H1 (cell line): ENCODE data around the gene SLC23A2. TPM values are rescaled to one million over a fixed set of nuclear protein-coding genes. Genes with fewer than 3 reads are reported as not detected.

ENCODE experiments used
- CTCF ChIA-PET: fragments of 300-600 bp; sonication (Branson Sonifier 250); formaldehyde crosslinking; loops from one replicate; lab custom pipeline; 2021; ENCODE audit not compliant: partially characterized antibody; lab: Charles Lee
- POLR2A ChIA-PET: fragments of 300-600 bp; sonication (Branson Sonifier 250); formaldehyde crosslinking; loops from one replicate; lab custom pipeline; 2021; ENCODE audit warnings: inconsistent platforms; ENCODE audit not compliant: partially characterized antibody; lab: Charles Lee
- DNase-seq, 2 experiments: peaks; one replicate each; pipeline versions ENCODE4 v3.0.0 to v3.0.0-alpha.2; 2010 to 2022; ENCODE audit warnings: low spot score in 2 of 2, low read depth in 1 of 2, mixed read lengths in 1 of 2
- FAIRE-seq: peaks from 2 replicates; lab custom pipeline; 2011; peaks lifted over from hg19 to GRCh38; lab: Jason Lieb, UNC
- H2AFZ ChIP-seq: 2 replicates; pipeline ENCODE4 v1.8.1; 2012; ENCODE audit warnings: low read length, inconsistent platforms
- H2AK5ac ChIP-seq: 2 replicates; pipeline ENCODE4 v1.6.1; 2013; ENCODE audit warnings: low read depth, low read length
- H2BK120ac ChIP-seq: replicated peaks from 2 replicates; pipeline ENCODE3; 2013; ENCODE audit warnings: low read depth, low read length, inconsistent platforms
- H2BK12ac ChIP-seq: 2 replicates; pipeline ENCODE4 v1.6.1; 2013; ENCODE audit warnings: low read depth, low read length
- H2BK15ac ChIP-seq: 2 replicates; pipeline ENCODE4 v1.6.1; 2013; ENCODE audit warnings: low read length
- H2BK20ac ChIP-seq: 2 replicates; pipeline ENCODE4 v1.6.1; 2013; ENCODE audit warnings: low read length
- H2BK5ac ChIP-seq: 2 replicates; pipeline ENCODE4 v1.6.1; 2013; ENCODE audit warnings: low read depth, low read length
- H3K14ac ChIP-seq: 2 replicates; pipeline ENCODE4 v1.6.1; 2013; ENCODE audit warnings: inconsistent platforms; ENCODE audit not compliant: insufficient read length
- H3K18ac ChIP-seq: 2 replicates; pipeline ENCODE4 v1.6.1; 2013; ENCODE audit warnings: low read length; ENCODE audit errors: extremely low read depth
- H3K23ac ChIP-seq: 2 replicates; pipeline ENCODE4 v1.6.1; 2013; ENCODE audit warnings: inconsistent platforms; ENCODE audit not compliant: insufficient read length
- H3K23me2 ChIP-seq: 2 replicates; pipeline ENCODE4 v1.6.1; 2013; ENCODE audit warnings: low read depth, low read length
- H3K27ac ChIP-seq: 2 replicates; pipeline ENCODE4 v1.6.1; 2011; ENCODE audit warnings: low read depth, low read length, inconsistent platforms
- H3K27me3 ChIP-seq, 4 experiments: replicated peaks in 1 of 4; 1 replicate in 1 of 4; 2 replicates in 3 of 4; pipeline versions ENCODE4 v1.6.1 to v1.8.1; 2011 to 2013; ENCODE audit warnings: low read length in 3 of 4, mild to moderate bottlenecking in 3 of 4, inconsistent platforms in 2 of 4, mixed read lengths in 2 of 4, moderate library complexity in 1 of 4; ENCODE audit not compliant: control insufficient read depth in 3 of 4, insufficient read depth in 3 of 4; ENCODE audit errors: extremely low read depth in 1 of 4
- H3K36me3 ChIP-seq, 4 experiments: 2 replicates each; pipeline versions ENCODE4 v1.6.1 to v1.8.1; 2011 to 2013; ENCODE audit warnings: mild to moderate bottlenecking in 4 of 4, low read length in 3 of 4, moderate library complexity in 2 of 4, control low read depth in 1 of 4, inconsistent platforms in 1 of 4; ENCODE audit not compliant: insufficient read depth in 4 of 4, control insufficient read depth in 2 of 4
- H3K4ac ChIP-seq: replicated peaks from 2 replicates; pipeline ENCODE3; 2013; ENCODE audit warnings: low read length, low read depth, mixed read lengths, inconsistent platforms; ENCODE audit not compliant: insufficient read length
- H3K4me1 ChIP-seq, 4 experiments: replicated peaks in 1 of 4; 1 replicate in 1 of 4; 2 replicates in 3 of 4; pipeline versions ENCODE4 v1.6.1 to v1.8.1; 2011 to 2013; ENCODE audit warnings: low read length in 3 of 4, inconsistent platforms in 2 of 4, mixed read lengths in 1 of 4; ENCODE audit not compliant: insufficient read depth in 4 of 4, control insufficient read depth in 3 of 4
- H3K4me2 ChIP-seq, 2 experiments: 2 replicates each; pipeline versions ENCODE4 v1.6.1 to v1.8.1; 2011 to 2013; ENCODE audit warnings: low read depth in 2 of 2, low read length in 2 of 2, control low read depth in 1 of 2, inconsistent platforms in 1 of 2, mild to moderate bottlenecking in 1 of 2; ENCODE audit not compliant: insufficient read depth in 1 of 2
- H3K4me3 ChIP-seq, 4 experiments: fragments of 200-600, 300-600 bp in 1 of 4; sonication (generic), shearing (Covaris generic), sonication (Bioruptor Twin) in 1 of 4; 2 replicates each; pipeline versions ENCODE4 v1.5.1 to v1.8.1; 2011 to 2016; ENCODE audit warnings: low read length in 4 of 4, low read depth in 3 of 4, control low read depth in 2 of 4, inconsistent platforms in 2 of 4, mild to moderate bottlenecking in 2 of 4, mixed read lengths in 1 of 4, moderate library complexity in 1 of 4; ENCODE audit not compliant: insufficient read depth in 2 of 4; ENCODE audit errors: extremely low read depth in 1 of 4
- H3K56ac ChIP-seq: replicated peaks from 2 replicates; pipeline ENCODE3; 2013; ENCODE audit warnings: low read depth, mild to moderate bottlenecking, mixed read lengths, low read length, inconsistent platforms; ENCODE audit not compliant: insufficient read length
- H3K79me1 ChIP-seq: 2 replicates; pipeline ENCODE4 v1.6.1; 2013; ENCODE audit warnings: low read depth, low read length, control low read depth
- H3K79me2 ChIP-seq, 2 experiments: 2 replicates each; pipeline versions ENCODE4 v1.6.1 to v1.8.1; 2012 to 2013; ENCODE audit warnings: low read length in 2 of 2, mild to moderate bottlenecking in 2 of 2, inconsistent platforms in 1 of 2; ENCODE audit not compliant: insufficient read depth in 2 of 2, control insufficient read depth in 1 of 2
- H3K9ac ChIP-seq, 4 experiments: replicated peaks in 1 of 4; 1 replicate in 1 of 4; 2 replicates in 3 of 4; pipeline versions ENCODE4 v1.6.1 to v1.8.1; 2011 to 2013; ENCODE audit warnings: low read depth in 3 of 4, low read length in 3 of 4, control low read depth in 2 of 4, mild to moderate bottlenecking in 2 of 4, moderate library complexity in 2 of 4, inconsistent platforms in 1 of 4; ENCODE audit errors: extremely low read depth in 1 of 4
- H3K9me3 ChIP-seq, 2 experiments: 2 replicates each; pipeline versions ENCODE4 v1.6.1 to v1.8.1; 2012 to 2013; ENCODE audit warnings: mild to moderate bottlenecking in 2 of 2, moderate library complexity in 2 of 2, control low read depth in 1 of 2, inconsistent platforms in 1 of 2, low read depth in 1 of 2, low read length in 1 of 2, mixed read lengths in 1 of 2; ENCODE audit not compliant: insufficient read depth in 2 of 2
- H4K20me1 ChIP-seq, 2 experiments: replicated peaks in 1 of 2; 2 replicates each; pipeline versions ENCODE3 to v1.8.1; 2011 to 2013; ENCODE audit warnings: inconsistent platforms in 2 of 2, low read length in 2 of 2, mild to moderate bottlenecking in 1 of 2; ENCODE audit not compliant: insufficient read depth in 2 of 2, control insufficient read depth in 1 of 2
- H4K5ac ChIP-seq: 2 replicates; pipeline ENCODE4 v1.6.1; 2013; ENCODE audit warnings: low read length, low read depth, mixed read lengths, inconsistent platforms; ENCODE audit not compliant: insufficient read length
- H4K8ac ChIP-seq: 2 replicates; pipeline ENCODE4 v1.8.0; 2013; ENCODE audit warnings: mild to moderate bottlenecking, moderate library complexity, low read length, inconsistent platforms; ENCODE audit not compliant: insufficient read depth; ENCODE audit errors: extremely low read depth
- H4K91ac ChIP-seq: replicated peaks from 2 replicates; pipeline ENCODE3; 2013; ENCODE audit warnings: low read length, mixed read lengths, inconsistent platforms; ENCODE audit not compliant: insufficient read length
- NANOG ChIP-seq: IDR thresholded peaks from 2 replicates; pipeline ENCODE4 v1.6.1; 2011; ENCODE audit warnings: low read length, low read depth, mild to moderate bottlenecking, inconsistent platforms; ENCODE audit not compliant: insufficient read depth, poor library complexity, severe bottlenecking
- POLR2A ChIP-seq, 2 experiments: IDR thresholded peaks; 1 replicate in 1 of 2; 2 replicates in 1 of 2; pipeline ENCODE4 v1.6.1; 2011; ENCODE audit warnings: low read depth in 2 of 2, low read length in 2 of 2, mild to moderate bottlenecking in 2 of 2; ENCODE audit errors: control extremely low read depth in 1 of 2
- POLR2AphosphoS5 ChIP-seq: IDR thresholded peaks from 2 replicates; pipeline ENCODE4 v1.6.1; 2011; ENCODE audit warnings: low read depth, low read length
- SAP30 ChIP-seq: fragments of 300-600 bp; sonication (generic); IDR thresholded peaks from 2 replicates; pipeline ENCODE4 v1.7.1; 2012; ENCODE audit warnings: low read length, moderate library complexity, mild to moderate bottlenecking, inconsistent platforms; ENCODE audit not compliant: insufficient read depth, insufficient replicate concordance
- SP1 ChIP-seq: IDR thresholded peaks from 2 replicates; pipeline ENCODE4 v1.6.1; 2011; ENCODE audit warnings: low read depth, low read length
- TCF12 ChIP-seq: IDR thresholded peaks from 2 replicates; pipeline ENCODE4 v1.6.1; 2011; ENCODE audit warnings: low read depth, mild to moderate bottlenecking, low read length
- WGBS, 2 experiments: shearing (Covaris generic) in 1 of 2; methylation state at CpG; one replicate each; pipeline versions ENCODE4 v1.1.6 to v1.1.7; 2013 to 2015; ENCODE audit warnings: low lambda C conversion rate in 2 of 2, mixed read lengths in 2 of 2, inconsistent platforms in 1 of 2, low coverage in 1 of 2, missing lambda C conversion rate in 1 of 2; ENCODE audit not compliant: insufficient replicate concordance in 2 of 2, insufficient coverage in 1 of 2, insufficient read length in 1 of 2; ENCODE audit errors: extremely low coverage in 1 of 2, missing lambda C conversion rate in 1 of 2; 5-methylcytosine and 5-hydroxymethylcytosine counted together
- polyA plus RNA-seq, 7 experiments: library from polyadenylated mRNA; depleted of rRNA in 3 of 7; stranded (reverse) in 5 of 7; unstranded in 2 of 7; fragments of >200 nt in 5 of 7; fragments of 200-250 nt in 2 of 7; gene quantifications; 1 replicate in 5 of 7; 2 replicates in 1 of 7; 4 replicates in 1 of 7; pipeline versions ENCODE4 v1.2.1 to v1.2.3, GENCODE V29; 2011 to 2013; ENCODE audit warnings: missing spikeins in 2 of 7, mixed read lengths in 2 of 7
- total RNA-seq: library from RNA; stranded (reverse); fragmentation: NEBNext Ultra II Directional; extraction: Animal tissue kit (Norgen Biotek cat#: 25700); gene quantifications from 2 replicates; pipeline ENCODE4 v1.2.1, GENCODE V29; 2021

Gene SLC23A2
- total and polyA plus RNA-seq, 2 of the 8 experiments (the other 6 are each of a cell fraction or from before 2014, with no cell fraction given): 17.0 to 18.6 TPM

DNA sequence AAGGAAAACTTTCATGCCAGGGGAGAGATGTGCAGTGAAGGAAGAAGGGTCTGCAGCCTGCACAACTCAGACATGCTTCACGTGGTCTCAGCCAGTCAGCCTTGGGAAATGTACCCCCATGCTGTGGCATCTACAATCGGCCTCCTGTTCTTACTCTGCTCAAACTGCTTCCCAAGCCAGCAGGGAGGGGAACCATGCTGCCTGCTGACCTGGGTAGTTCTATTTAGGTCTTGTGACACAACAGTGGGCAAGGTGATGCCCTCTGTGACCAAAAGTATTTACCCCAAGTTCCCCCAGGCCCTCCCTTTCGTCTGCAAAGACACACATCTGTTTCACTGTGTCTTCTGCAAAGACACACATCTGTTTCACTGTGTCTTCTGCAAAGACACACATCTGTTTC is 106.9 kb downstream of the SLC23A2 start:
- Histone ChIP-seq H3K4ac (no peak overlapping the region), H3K9ac (no peak overlapping the region), H3K4me3 (no peak overlapping the region), H3K36me3 (no peaks in the 10 kb centered on the region; a peak in 1 of 8 replicates), H2BK120ac (no peak overlapping the region), H3K9me3 (no peaks in the 10 kb centered on the region), H3K23me2 (no peaks in the 10 kb centered on the region; the same call in 1 of the 2 replicates), H4K5ac (no peak overlapping the region), H3K14ac (no peak overlapping the region), H3K79me1 (peaks cover 1% of the 10 kb centered on the region; the same call in 1 of the 2 replicates), H3K27me3 (no peaks in the 10 kb centered on the region; a peak in 1 of 7 replicates), H3K79me2 (no peaks in the 10 kb centered on the region), H2BK15ac (no peak overlapping the region), H3K18ac (no peak overlapping the region; the same call in 1 of the 2 replicates), H2BK12ac (no peak overlapping the region), H4K20me1 (no peaks in the 10 kb centered on the region), H2BK5ac (no peak overlapping the region), H2AK5ac (no peak overlapping the region; the same call in 1 of the 2 replicates), H4K8ac (no peak overlapping the region), H3K23ac (no peak overlapping the region), H2BK20ac (no peak overlapping the region), H3K4me2 (no peak overlapping the region), H3K4me1 (peaks cover 0 to 16% (median 10%) of the 10 kb centered on the region in 4 experiments; a peak in 5 of 7 replicates), H3K56ac (no peak overlapping the region), H2AFZ (no peak overlapping the region), H3K27ac (no peak overlapping the region), H4K91ac (no peak overlapping the region)
- FAIRE-seq (no peak), DNase-seq (no peak)
- ChIA-PET POLR2A (no interaction called here), CTCF (interaction anchor here (1.1 to 1.3 kb wide), 2 partner anchors 62 to 287 kb away, joined by 3 to 5 read pairs; no protein-coding TSS in a partner anchor)
- TF ChIP-seq SAP30 (no peak), POLR2AphosphoS5 (no peak), POLR2A (IDR thresholded peaks at IDR 0.05; ENCODE audit: control extremely low read depth in 1 of 2, low read depth in 2 of 2, low read length in 2 of 2) (no peak), NANOG (no peak), TCF12 (no peak), SP1 (no peak)
- WGBS, 2 experiments: 63% methylated on average over 3 of the region's 3 CpGs; no CpG with 5 or more reads in 1 of the 2 experiments
